ENCODE measurements around the gene POU2AF1. TPM values are rescaled to one million over a fixed set of nuclear protein-coding genes. Genes with fewer than 3 reads are reported as not detected.
"Not testable (repeated sequence)": the region's sequence is repeated elsewhere in the genome, so short reads cannot be mapped to it uniquely, and the experiment has no call there.

POU2AF1 gene
- total RNA-seq, 1 donor from 2014 or later: 155 TPM

DNA sequence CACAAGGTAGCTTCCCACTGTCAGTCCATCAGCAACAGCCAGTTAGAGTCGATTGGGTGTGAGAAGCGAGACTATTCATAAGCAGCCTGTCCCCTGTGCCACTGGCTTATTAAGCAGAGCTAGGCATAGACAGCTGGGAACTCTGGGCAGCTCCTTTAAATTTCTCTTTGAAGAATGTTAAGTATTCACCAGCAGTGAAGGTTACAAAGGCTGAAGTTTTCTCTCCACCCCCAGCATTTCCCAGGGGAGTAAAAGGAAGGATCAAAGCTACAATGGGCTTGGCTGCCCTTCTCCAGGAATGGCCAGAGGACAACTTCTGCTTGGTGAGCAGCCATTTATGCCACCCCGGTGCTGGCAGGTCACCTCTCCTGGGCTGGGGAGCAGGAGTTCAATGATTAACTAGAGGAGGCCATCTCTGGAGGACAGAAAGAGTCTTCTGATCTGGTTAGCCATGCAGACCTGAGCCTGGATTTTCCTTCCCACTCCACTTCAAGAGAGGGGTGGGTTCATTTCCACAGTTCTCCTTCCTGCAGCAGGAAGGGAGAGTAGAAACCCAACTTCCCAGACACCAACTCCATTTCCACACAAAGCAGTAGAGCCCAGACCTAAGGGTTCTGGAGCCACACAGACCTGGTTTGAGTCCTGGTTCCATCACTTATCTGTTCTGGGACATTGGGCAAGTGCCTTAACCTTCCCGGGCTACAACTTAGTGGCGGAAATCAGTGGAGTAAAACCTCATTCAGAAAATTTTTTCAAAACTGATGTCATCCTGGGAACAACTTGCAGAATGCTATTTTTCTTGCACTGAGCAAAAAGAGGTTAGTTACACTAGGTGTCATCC is 58.1 kb downstream of the POU2AF1 start:
- no peaks in the 10 kb centered on the region for H3K9me3 Mint-ChIP-seq
- TF ChIP-seq, protein P1, sequence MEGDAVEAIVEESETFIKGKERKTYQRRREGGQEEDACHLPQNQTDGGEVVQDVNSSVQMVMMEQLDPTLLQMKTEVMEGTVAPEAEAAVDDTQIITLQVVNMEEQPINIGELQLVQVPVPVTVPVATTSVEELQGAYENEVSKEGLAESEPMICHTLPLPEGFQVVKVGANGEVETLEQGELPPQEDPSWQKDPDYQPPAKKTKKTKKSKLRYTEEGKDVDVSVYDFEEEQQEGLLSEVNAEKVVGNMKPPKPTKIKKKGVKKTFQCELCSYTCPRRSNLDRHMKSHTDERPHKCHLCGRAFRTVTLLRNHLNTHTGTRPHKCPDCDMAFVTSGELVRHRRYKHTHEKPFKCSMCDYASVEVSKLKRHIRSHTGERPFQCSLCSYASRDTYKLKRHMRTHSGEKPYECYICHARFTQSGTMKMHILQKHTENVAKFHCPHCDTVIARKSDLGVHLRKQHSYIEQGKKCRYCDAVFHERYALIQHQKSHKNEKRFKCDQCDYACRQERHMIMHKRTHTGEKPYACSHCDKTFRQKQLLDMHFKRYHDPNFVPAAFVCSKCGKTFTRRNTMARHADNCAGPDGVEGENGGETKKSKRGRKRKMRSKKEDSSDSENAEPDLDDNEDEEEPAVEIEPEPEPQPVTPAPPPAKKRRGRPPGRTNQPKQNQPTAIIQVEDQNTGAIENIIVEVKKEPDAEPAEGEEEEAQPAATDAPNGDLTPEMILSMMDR (IDR thresholded peaks at IDR 0.05): no peak
- H3K27me3 Mint-ChIP-seq: no peaks in the 10 kb centered on the region
- H3K4me1 Mint-ChIP-seq: no peaks in the 10 kb centered on the region
- no peak for ATAC-seq (ENCODE audit: low read depth)
- DNase-seq: no peak
- H3K27ac Mint-ChIP-seq: no peak overlapping the region
- H3K36me3 Mint-ChIP-seq (ENCODE audit: low read depth): peaks cover 9% of the 10 kb centered on the region
- intact Hi-C loops (cut with micrococcal nuclease): no loop called here
- no peak overlapping the region for H3K4me3 Mint-ChIP-seq
- ChIA-PET POLR2A (no interaction called here), CTCF (no interaction called here)

DNA sequence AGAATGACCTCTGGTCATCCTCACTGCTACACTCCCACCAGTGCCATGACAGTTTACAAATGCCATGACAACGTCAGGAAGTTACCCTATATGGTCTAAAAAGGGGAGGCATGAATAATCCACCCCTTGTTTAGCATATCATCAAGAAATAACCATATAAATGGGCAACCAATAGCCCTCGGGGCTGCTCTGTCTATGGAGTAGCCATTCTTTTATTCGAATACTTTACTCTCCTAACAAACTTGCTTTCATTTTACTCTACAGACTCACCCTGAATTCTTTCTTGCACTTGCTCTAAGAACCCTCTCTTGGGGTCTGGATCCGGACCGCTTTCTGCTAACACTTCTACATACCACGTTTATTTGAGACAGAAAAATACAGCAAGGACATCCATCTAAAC is 58.9 kb downstream of the POU2AF1 start:
- H3K27ac Mint-ChIP-seq; intact Hi-C loops (cut with micrococcal nuclease): not testable (repeated sequence)

DNA sequence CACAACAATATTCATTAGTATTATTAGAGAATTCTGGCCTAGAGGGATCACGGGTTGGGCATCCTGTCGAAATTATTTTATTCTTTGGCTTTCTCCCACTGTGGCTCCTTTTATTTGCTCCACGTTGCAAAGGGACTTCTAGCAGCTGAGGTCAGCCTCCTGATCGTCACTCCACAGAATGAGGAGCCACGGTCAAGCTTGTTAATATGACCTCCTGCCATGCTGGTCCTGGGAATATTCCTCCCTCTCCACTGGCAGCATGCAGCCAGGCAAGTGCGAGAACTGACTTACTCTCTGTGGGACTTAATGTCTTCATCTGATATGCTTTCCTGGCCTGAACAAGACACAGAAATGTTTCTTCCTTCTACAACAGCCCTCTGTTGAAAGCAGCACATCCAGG is 59.8 kb downstream of the POU2AF1 start:
- POLR2A ChIA-PET: no interaction called here
- H3K4me3 Mint-ChIP-seq: no peak overlapping the region
- H3K4me1 Mint-ChIP-seq: no peaks in the 10 kb centered on the region
- DNase-seq: no peak
- TF ChIP-seq, protein P1 (IDR thresholded peaks at IDR 0.05): no peak
- no peak overlapping the region for H3K27ac Mint-ChIP-seq
- H3K9me3 Mint-ChIP-seq: no peaks in the 10 kb centered on the region
- ATAC-seq (ENCODE audit: low read depth): no peak
- H3K27me3 Mint-ChIP-seq: no peaks in the 10 kb centered on the region
- CTCF ChIA-PET: no interaction called here
- H3K36me3 Mint-ChIP-seq (ENCODE audit: low read depth): peaks cover 12% of the 10 kb centered on the region
- intact Hi-C loops (cut with micrococcal nuclease): no loop called here

More for the DNA sequence above, 58.9 kb downstream of the POU2AF1 start:
- POLR2A ChIA-PET; H3K4me1 Mint-ChIP-seq; CTCF ChIA-PET; ATAC-seq (ENCODE audit: low read depth); H3K9me3 Mint-ChIP-seq; DNase-seq; H3K4me3 Mint-ChIP-seq; H3K27me3 Mint-ChIP-seq: not testable (repeated sequence)
- H3K36me3 Mint-ChIP-seq (ENCODE audit: low read depth): peaks cover 11% of the 10 kb centered on the region

DNA sequence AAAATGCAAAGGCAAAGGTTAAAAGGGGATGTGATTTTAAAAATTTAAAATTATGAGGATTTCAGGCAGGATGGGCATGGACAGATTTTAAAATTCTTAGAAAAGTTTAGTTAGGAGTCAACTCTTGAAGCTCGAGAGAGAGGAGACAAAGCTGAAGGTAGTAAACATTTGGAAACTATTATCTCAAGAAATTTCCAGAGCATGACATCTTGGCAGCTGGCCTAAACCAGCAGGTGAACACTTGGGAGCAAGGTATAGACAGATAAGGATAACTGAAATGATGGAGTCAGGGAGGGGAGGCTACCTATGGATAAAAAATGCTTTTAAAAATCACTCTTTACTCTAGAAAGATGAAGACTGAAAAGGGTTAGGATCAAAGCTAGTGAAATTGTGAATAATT is 67.0 kb downstream of the POU2AF1 start:
- POLR2A ChIA-PET: no interaction called here
- ATAC-seq (ENCODE audit: low read depth): no peak
- no peak for DNase-seq
- Mint-ChIP-seq H3K4me1 (no peaks in the 10 kb centered on the region), H3K9me3 (peaks cover 8% of the 10 kb centered on the region), H3K27ac (no peak overlapping the region), H3K27me3 (peaks cover 3% of the 10 kb centered on the region), H3K36me3 (ENCODE audit: low read depth) (peaks cover 32% of the 10 kb centered on the region), H3K4me3 (no peak overlapping the region)
- intact Hi-C loops (cut with micrococcal nuclease): no loop called here
- TF ChIP-seq, protein P1 (IDR thresholded peaks at IDR 0.05): no peak
- CTCF ChIA-PET: interaction anchor here (2.2 kb wide), 1 partner anchor 117 kb away, joined by 6 read pairs; no protein-coding TSS in a partner anchor

DNA sequence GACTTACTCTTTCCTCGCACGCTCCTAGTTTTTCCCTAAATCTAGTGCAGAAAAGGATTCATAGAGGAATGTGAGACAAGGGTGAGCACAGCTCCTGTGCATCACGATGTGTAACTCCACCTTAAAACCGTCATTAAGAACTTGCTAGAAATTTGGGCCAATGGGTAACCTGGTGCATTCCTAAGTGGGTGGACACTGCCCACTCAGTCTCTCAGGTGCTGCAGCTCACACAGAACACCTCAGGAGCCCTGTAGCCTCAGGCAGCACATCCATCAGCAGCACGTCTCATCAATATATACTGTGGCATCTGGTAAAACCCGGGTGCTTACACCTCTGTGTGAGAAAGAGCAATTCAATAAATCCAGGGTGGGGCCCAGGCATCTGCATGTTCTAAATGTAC is 68.4 kb downstream of the POU2AF1 start:
- no peak overlapping the region for H3K27ac Mint-ChIP-seq
- intact Hi-C loops (cut with micrococcal nuclease): no loop called here
- ATAC-seq (ENCODE audit: low read depth): no peak
- H3K9me3 Mint-ChIP-seq: peaks cover 8% of the 10 kb centered on the region
- DNase-seq: no peak
- peaks cover 34% of the 10 kb centered on the region for H3K36me3 Mint-ChIP-seq (ENCODE audit: low read depth)
- no peak overlapping the region for H3K4me3 Mint-ChIP-seq
- TF ChIP-seq, protein P1 (IDR thresholded peaks at IDR 0.05): no peak
- CTCF ChIA-PET: no interaction called here
- POLR2A ChIA-PET: no interaction called here
- peaks cover 3% of the 10 kb centered on the region for H3K27me3 Mint-ChIP-seq
- no peaks in the 10 kb centered on the region for H3K4me1 Mint-ChIP-seq

Data from activated B cell treated with CpG ODN at 0.5 μM for 24 hours (primary cell).